ENCODE results near the gene MYO1D.

Gene MYO1D

DNA sequence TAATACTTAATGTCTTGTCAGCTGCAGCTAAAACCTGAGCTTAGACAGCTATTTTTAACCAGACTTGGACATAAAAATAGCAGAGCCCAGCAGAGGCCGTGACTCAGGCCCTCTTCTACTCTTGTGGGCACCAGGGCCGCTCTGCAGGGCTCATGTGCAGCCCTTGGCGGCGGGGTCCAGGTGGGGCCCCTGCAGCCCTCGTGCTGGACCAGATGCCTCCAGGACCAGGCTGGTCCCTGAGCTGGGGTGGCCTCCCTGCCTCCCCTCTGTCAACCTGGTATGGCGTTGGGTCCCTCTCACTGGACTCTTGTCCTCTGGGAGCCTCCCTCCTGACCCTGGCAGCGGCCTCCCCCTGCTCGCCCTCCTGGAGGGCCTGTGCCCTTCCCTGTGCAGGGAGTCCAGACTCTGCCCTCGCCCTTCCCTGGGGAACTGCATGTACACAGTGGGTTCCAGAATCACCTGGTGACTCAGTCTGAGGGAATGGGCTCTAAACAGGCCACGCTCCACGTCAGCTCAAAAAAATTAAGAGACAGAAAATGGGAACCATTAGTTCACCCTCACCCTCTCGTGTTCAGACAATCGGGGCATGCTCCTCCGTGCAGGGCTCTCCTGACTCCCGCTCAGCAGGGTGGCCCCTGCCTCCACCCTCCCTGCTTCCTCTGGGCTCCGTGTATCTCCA lies 380.4 kb downstream of the MYO1D start:
- no peak for DNase-seq

DNA sequence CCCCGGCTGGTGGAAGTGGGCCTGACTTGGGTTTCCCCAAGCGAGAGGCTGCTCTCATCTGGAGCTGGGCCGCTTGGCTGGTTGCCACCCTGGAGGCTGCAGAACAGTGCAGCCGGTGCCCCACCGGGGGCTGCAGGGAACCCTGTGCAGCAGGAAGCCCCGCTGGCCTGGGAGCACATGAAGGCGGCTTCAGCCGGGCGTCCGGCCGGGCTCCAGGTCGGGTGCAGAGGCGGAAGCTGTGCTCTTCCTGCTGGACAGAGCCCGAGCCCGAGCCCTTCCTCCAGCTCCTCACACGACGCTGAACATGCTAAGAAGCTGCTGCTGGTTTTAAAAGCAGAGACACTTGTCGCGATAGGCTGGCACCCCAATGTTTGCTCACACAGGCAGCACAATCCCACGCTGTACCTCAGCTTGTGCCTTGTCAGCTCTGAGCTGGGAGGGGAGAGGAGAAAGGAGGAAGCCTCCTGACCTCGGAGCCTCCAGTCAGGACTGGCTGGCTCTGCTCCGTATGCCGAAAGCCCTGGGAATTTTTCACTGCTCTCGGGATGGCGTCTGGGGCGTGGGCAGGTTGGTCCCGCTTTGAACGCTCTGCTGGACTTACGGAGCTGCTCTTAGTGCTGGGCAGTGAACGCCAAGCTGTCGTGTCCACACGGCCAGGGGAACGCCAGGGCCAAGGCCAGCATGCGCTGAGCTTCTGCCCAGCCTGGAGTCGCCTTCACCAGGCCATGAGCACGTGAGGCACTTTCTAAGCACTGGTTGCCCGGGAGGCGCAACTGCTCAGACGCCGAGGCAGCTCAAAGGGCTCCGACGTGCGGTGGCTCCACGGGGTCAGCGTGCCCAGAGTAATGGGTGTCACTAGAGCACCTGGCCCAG lies 381.3 kb downstream of the MYO1D start:
- peak; percentile 71 for DNase-seq

DNA sequence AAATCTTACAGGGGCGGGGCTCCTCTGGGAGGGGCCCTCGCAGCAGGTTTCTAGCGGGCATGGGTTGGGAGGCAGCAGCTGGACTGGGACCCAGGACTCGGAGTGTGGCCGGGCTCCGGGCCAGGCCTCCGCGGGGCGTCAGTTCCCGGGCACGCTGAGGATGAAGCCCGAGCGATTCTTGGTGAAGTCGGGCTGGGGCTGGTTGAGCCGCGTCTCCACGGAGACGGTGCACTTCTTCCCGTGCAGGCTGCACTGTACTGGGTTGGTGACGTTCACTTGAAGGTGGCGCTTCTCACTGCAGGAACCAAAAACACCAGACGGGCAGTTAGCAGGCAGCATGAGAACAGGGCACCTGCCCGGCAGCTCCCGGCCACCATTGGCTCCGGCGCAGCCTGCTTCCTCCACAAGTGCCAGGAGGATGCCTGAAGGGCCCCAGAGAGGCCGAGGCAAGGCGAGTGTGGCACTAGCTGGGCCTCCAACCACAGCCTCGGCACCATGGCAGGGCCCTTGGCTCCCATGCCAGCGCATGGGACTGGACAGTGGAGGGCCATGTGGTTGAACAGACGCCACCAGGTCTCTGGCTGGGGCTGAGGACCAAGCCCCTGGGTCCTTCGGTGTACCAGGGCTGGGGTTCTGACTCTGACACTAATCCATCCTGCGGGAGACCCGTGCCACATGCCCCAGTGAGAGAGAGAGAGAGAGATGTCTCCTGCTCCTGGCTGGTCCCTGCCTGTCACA lies 382.1 kb downstream of the MYO1D start:
- DNase-seq, result no peak

DNA sequence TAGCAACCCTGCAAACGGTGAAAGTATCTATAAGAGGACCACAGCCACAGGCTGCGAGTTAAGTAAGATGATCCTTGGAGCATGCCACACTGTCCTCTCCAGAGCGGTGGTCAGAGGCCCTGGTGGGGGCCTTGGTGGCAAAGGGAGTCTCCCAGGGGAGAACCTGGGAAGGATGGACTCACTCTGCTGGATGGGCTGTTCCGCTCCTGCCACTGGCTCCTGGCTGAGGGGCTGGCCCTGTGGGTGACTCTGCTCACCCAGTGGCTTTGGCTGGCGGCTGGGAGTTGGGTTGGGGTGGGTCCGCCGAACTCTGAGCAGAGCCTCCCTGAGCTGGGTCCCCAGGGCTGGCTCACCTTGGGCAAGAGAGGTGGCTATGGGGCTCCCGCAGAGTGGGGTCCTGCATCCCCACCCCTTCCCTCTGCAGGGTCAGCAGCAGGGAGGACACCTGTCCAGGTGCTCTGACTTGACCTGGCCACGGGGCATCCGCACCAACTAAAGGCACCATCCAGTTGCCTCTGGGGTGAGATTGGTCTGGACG lies 382.9 kb downstream of the MYO1D start:
- no peak for DNase-seq

DNA sequence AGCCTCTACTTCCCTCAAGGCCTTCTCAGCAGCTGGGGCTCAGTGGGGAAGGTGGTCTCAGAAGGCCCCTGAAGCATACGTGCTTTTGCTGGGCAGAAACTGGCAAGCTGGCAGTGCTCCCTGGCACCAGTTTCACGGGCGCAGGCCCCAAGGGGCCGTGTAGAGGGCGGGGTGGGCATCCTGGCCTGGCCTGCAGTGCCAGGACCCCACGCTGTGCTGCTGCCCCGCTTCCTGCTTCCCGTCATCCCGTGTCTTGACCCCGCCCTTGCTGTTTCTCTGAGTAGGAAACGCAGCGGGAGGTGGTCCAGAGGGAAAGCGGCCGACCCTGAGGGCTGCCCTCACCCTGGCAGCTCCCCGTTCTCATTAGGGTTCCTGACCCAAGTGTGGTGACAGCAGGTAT lies 383.4 kb downstream of the MYO1D start:
- no peak for DNase-seq

DNA sequence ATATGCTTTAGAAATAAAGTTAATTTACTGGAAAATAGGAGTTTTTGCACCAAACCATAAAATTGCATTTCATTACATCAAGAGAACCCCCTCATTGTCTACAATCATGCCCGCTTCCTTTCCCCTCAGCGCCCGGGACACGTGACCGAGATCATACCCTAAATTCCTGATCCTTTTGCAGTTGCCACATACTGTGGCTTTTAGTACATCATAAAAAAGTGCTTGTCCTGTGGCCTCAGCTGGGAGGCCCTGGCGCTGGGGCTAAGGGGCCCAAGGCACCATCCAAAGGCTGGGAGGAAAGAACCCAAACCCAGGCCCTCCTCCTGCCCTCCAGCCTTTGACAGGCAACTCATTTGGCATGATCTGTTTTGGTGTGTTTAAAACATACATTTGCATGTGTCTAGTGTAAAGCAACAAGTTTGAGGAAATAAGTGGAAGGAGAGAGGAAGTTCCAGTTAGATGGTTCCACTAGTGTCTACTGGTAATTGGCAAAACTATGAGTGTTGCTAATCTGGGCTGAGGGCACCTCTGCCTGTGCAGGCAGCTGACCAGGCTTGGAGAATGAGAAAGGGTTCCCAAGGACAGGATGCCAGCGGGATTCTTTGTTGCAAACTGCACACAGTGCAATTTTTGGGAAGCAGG lies 384.2 kb downstream of the MYO1D start:
- no peak for DNase-seq

DNA sequence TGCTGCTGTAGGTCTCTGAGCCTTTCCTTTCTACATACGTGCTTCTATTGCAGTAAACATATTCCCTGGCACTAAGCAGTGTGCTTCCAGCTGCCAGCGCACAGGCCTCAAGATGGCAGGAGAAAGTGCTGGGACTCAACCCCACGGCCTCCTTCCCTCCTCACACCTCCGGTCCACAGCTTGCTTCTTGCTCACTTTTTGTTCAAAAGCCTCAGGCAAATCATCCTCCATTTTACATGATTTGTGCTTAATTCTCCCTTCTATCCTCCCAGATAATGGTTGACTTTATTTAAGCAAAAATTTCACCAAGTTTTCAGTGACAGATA lies 384.7 kb downstream of the MYO1D start:
- DNase-seq, result no peak

DNA sequence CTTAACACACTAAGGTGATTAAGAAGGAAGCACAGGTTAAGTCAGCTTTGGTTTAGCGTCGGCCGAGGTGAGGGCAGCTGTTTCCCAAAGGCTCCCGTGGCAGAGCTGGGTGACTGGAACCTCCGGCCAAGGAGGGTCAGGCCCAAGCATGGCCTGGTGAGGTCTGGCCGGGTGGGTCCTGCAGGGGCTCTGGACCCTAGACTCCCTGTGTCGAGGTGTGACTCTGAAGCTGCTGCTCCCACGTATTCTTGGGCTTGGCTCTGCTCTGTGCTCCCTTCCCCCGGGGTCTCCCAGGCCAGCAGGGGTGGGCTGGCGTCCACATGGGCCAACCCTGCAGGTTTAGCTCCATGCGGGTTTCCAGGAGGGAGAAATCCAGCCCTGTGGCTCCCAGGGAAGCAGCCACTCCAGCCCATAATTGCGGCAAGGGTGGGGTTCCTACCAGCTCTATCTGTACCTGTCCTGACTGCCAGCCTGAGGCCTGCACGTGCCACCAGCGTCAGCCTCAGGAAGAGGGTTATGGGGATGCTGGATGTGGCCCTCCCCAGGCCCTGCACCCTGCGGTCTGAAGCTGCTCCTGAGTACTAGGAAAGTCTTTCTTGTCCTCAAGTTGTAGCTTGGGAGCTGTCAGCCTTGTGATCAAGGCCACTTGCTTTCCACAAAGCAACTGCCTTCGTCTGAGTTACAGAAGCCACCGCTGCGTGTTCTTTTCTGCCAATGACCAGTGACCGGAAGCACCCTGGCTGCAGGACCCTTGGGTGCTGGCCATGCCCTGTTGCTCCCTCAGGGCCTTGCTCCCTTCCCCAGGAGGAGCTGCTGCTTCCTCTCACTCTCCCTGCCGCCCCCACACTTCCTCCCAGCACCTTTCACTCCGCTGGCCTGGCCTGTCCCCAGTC lies 385.3 kb downstream of the MYO1D start:
- no peak for DNase-seq

DNA sequence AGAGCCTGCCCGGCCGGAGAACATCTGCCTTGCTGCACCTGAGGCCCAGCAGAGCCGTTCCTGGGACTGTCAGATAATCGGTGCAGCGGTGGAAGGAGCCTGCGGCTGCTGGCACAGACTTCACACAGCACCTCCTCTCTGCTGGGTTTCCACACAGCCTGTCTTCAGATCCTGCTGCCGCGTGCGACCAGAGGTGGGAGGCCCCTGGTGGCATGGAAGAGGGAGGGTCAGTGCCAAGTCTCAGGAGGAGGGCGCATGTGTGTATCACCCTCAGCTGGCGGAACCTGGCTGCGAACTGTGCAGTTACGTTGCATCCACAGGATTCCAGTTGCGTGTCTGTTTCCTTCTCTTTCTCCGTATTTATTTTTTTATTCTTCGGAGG lies 386.8 kb downstream of the MYO1D start:
- DNase-seq, result no peak

DNA sequence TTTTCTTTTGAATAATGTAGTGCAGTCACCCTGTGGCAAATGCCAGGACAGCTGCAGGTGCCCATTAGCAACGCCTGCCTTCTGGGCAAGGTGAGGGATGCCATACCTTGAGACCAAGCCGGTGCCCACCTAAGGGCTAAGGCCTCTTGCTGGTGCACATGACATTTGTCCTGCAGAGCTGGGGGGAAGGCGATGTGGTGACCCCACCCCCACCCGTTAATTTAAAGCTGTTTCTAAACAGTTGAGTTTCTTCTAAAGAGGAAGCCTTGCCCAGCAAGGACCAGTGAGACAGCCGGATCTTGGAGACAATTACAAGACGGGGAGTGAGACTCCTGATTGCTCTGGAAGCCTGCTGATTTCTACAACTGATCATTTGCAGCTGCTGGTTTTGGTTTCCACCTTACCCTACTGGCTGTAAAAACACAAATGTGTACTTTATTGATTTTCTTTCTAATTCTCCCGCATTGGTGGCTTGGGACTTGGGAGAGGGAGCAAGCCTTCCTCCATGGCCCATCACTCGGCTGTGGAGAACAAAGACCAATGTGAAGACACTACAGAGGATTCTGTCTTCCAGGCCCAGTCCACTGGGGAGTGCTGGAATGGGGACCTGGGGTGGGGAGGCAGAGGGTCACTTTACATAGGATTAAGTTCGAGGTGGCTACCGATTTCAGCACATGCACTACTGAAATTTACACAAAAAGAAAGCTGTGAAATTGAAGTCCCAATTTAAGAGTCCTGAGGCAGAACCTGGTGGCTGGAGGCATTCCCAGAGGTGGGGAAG lies 387.4 kb downstream of the MYO1D start:
- no peak for DNase-seq

DNA sequence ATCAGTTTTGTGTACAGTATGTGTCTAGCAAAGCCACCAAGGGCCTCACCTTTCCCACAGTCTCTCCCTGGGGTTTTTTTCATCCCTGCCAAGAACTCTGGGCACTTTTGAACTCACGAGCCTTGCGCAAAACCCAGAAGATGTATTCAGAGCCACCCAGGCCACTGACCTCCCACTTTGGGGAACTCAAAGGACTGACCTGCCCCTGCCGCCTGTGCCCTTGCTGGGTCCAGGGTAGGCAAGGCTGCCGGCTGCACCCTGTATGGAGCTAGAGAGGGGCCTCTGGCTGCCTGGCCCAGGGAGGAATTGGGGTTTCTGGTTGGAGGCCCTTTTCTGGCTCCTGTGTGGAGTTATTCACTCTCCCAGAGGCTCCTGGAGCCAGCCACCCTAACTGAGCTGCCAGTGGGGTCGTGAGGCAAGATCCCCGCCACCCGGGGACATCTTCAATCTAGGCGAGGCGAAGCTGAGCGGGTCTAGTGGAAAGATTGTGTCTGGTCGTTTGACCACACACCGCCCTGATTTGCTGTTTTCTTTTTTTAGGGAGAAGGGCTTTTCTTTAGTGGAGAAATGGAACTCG lies 388.2 kb downstream of the MYO1D start:
- no peak for DNase-seq

DNA sequence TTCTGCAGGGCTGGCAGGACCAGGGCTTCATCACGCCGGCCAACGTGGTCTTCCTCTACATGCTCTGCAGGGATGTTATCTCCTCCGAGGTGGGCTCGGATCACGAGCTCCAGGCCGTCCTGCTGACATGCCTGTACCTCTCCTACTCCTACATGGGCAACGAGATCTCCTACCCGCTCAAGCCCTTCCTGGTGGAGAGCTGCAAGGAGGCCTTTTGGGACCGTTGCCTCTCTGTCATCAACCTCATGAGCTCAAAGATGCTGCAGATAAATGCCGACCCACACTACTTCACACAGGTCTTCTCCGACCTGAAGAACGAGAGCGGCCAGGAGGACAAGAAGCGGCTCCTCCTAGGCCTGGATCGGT lies 388.8 kb downstream of the MYO1D start:
- DNase-seq, result no peak

DNA sequence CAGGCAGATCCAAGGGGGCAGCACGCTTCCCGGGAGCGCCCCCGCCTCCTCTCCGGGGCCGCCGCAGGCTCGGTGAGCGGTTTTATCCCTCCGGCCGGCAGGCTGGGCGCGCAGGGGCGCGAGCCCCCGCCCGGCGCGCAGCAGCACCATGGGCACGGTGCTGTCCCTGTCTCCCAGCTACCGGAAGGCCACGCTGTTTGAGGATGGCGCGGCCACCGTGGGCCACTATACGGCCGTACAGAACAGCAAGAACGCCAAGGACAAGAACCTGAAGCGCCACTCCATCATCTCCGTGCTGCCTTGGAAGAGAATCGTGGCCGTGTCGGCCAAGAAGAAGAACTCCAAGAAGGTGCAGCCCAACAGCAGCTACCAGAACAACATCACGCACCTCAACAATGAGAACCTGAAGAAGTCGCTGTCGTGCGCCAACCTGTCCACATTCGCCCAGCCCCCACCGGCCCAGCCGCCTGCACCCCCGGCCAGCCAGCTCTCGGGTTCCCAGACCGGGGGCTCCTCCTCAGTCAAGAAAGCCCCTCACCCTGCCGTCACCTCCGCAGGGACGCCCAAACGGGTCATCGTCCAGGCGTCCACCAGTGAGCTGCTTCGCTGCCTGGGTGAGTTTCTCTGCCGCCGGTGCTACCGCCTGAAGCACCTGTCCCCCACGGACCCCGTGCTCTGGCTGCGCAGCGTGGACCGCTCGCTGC lies 389.3 kb downstream of the MYO1D start:
- peak; percentile 56 for DNase-seq

DNA sequence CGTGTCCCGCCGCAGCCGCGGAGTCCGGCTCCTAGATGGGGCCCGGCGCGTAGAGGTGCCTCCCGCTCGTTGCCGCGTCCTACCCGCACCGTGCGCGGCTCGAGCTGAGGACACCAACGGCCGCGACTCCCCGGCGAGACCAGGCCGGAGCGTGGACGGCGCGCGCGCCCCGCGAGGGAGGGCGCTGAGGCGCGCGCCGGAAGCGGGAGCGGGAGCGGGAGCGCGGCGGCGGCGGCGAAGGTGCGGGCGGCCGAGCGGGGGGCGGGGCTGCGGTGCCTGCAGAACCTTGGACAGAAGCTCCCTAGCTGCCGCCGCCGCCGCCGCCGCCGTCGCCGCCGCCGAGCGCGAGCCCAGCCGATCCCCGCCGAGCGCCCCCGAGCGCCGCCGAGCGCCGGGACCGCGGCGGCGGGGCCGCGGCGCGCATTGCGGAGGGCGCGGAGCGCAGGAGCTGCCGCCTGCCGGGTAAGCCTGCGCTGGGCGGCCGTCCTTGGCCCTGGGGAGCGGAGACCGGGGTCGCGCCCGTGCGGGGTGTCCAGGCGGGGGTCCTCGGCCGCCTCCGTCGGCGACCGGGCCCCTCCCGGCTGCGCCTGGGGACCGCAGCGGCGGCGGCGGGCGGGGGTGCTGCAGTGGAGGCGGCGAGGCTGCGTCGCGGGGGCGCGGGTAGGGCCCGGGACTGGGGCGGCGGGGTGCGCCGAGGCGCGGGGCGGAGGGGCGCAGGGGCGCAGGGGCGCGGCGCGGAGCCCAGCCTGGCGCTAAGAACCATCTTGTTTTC lies 390.0 kb downstream of the MYO1D start, which contains the start of gene CDK5R1:
Gene CDK5R1 (plus strand): TSS at position 293 of the 772 bp plus-strand sequence. CDS start 628 bp downstream, outside the sequence.
- DNase-seq, result peak; percentile 83

DNA sequence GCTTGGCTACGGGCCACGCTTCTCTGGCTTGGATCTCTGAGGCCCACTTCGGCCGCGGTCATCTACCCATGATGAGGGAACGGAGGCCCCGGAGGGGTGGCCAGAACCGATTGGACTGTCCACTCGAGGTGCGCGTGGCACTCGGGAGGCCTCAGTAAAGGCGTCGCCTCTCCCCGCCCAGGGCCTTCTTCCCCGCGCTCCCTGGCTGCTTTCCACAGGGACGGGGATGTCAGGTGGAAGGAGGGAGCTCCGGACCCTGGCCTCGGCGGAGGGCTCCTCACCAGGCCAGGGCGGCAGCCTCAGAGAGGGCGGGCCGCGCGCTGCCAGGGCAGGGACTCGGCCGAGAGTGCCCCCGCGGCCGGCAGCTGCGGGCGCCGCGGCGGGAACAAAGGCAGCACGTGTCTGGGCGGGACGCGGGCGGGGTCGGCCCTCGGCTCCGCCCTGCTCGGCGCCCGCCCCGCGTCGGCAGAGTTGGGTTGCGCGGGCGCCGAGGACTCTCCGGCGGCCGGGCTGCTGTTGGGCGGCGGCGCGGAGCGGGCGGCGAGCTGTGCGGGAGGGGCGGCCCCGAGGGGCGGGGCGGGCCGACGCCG lies 390.7 kb downstream of the MYO1D start:
- peak; percentile 84 for DNase-seq

DNA sequence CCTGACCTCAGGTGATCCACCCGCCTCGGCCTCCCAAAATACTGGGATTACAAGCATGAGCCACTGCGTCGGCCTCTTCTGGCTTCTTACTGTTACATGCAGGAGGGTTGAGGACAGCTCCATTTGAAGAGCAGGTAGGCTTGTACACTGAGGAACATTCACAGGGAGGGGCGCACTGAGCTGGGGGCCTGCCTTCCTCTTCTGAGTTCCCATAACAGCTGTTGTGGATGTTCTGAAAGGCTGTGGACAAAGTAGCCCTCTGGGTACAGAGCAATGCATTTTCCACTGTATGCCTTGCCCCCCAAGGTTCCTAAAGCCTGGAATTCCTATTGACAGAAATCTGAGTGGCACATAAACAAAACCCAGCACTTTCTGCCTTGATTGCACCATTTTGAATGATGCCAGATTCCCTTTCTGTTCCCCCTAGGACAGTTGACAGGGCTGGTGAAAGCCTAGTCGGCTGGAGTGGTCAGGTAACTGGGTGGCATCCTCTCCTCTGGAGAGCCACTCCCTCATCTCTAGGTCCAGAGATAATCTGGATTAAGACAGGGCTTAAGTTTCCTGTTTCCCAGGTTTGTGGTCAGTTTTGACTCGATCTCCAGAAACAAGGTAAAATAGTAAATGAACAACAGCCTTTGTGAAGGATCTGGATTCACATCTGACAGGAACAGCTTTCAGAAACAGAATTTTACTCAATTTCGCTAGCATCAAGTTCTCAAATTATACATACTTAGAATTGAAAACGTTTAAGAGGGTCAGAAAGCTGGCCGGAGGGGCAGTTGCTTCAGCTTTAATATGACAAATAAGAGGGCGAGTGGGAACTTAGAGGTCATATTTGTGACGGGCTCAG lies 391.4 kb downstream of the MYO1D start:
- no peak for DNase-seq

DNA sequence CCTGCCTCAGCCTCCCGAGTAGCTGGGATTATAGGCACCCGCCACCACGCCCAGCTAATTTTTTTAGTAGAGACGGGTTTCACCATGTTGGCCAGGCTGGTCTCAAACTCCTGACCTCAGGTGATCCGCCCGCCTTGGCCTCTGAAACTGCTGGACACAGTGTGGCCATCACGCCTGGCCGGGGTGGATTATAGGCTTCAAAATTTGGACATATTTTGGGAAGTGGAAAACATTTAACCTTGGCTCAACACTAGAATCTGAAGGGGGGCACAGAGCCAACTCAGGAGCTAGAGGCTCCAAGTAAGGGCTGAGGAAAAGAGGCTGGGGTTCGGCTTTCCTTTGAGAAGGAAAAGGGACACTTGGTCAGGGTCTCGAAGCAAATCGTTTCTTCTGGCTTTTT lies 392.3 kb downstream of the MYO1D start:
- DNase-seq, result no peak

DNA sequence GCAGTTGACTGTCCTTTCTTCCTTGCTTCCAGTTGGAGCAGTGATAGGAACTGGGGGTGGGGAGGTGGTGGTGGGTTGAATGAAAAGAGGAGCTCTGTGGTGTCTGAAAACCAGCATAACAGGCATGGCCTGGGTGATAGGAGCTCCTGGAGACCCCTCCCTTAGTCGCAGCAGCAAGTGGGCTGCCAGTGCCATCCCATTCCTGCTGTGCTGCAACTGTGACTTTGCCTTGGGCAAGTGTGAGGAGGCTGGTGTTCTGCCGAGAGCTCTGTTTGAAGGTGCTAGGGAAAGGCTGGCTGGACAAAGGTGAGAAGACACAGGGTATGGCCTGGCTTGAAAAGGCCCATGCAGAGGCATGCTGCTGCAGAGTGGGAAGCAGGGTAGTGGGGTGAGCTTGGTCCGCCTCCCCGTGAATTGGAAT lies 392.9 kb downstream of the MYO1D start:
- DNase-seq, result no peak

Measured in right forelimb (tissue), 1 donor.